Endothelial cell (in vitro differentiated cells): Measurements from ENCODE around the gene SSC5D. TPM values are rescaled to one million over a fixed set of nuclear protein-coding genes. Genes with fewer than 3 reads are reported as not detected.

Source experiments
- DNase-seq: peaks from one replicate; pipeline ENCODE4 v3.0.0; 2021; ENCODE audit warnings: low spot score
- H3K27ac Mint-ChIP-seq: one replicate; pipeline ENCODE4 v1.8.0; 2021; ENCODE audit warnings: mixed read lengths, inconsistent platforms; ENCODE audit not compliant: unreplicated experiment
- H3K27me3 Mint-ChIP-seq: one replicate; pipeline ENCODE4 v1.8.0; 2021; ENCODE audit warnings: mild to moderate bottlenecking, moderate library complexity, mixed read lengths, inconsistent platforms; ENCODE audit not compliant: unreplicated experiment
- H3K36me3 Mint-ChIP-seq: one replicate; pipeline ENCODE4 v1.8.0; 2021; ENCODE audit warnings: mild to moderate bottlenecking, low read depth, mixed read lengths, inconsistent platforms; ENCODE audit not compliant: unreplicated experiment
- H3K4me1 Mint-ChIP-seq: one replicate; pipeline ENCODE4 v1.8.0; 2021; ENCODE audit warnings: mild to moderate bottlenecking, mixed read lengths, inconsistent platforms; ENCODE audit not compliant: unreplicated experiment
- H3K4me3 Mint-ChIP-seq: one replicate; pipeline ENCODE4 v1.8.0; 2021; ENCODE audit warnings: mild to moderate bottlenecking, mixed read lengths, inconsistent platforms; ENCODE audit not compliant: unreplicated experiment
- H3K9me3 Mint-ChIP-seq: one replicate; pipeline ENCODE4 v1.8.0; 2021; ENCODE audit warnings: mixed read lengths, inconsistent platforms; ENCODE audit not compliant: unreplicated experiment
- CTCF ChIP-seq: fragments of 200-600 bp; sonication (generic); IDR thresholded peaks from one replicate; pipeline ENCODE4 v1.5.0; 2021; ENCODE audit warnings: antibody characterized with exemption; ENCODE audit not compliant: unreplicated experiment
- total RNA-seq: library from RNA; stranded (reverse); fragmentation: NEBNext Ultra II Directional; extraction: Animal tissue kit (Norgen Biotek cat#: 25700); gene quantifications from one replicate; pipeline ENCODE4 v1.2.1, GENCODE V29; 2021; ENCODE audit not compliant: unreplicated experiment

Gene SSC5D
- total RNA-seq, 1 donor from 2014 or later, result 0.95 TPM

- peak; percentile 71 for DNase-seq
- peaks cover 8% of the 10 kb centered on the region for H3K36me3 Mint-ChIP-seq
- no peaks in the 10 kb centered on the region for H3K9me3 Mint-ChIP-seq
- peak; percentile 77 for TF ChIP-seq CTCF
- no peak overlapping the region for H3K27ac Mint-ChIP-seq
- H3K4me3 Mint-ChIP-seq, result peak overlapping the region; percentile 59
- H3K27me3 Mint-ChIP-seq, result peaks cover 25% of the 10 kb centered on the region
- H3K4me1 Mint-ChIP-seq, result peaks cover 5% of the 10 kb centered on the region
These were observed 33.4 kb upstream of the SSC5D start for GRCh38 chr19:55454787-55455243.

GRCh38 chr19:55455576-55456235 lies 32.5 kb upstream of the SSC5D start:
- Mint-ChIP-seq H3K27me3 (peaks cover 24% of the 10 kb centered on the region), H3K9me3 (no peaks in the 10 kb centered on the region), H3K27ac (no peak overlapping the region), H3K4me1 (peaks cover 5% of the 10 kb centered on the region), H3K36me3 (peaks cover 8% of the 10 kb centered on the region), H3K4me3 (no peak overlapping the region)
- TF ChIP-seq CTCF, result no peak
- DNase-seq, result no peak

GRCh38 chr19:55456347-55456746 lies 31.9 kb upstream of the SSC5D start:
- Mint-ChIP-seq H3K4me1 (peaks cover 5% of the 10 kb centered on the region), H3K9me3 (no peaks in the 10 kb centered on the region), H3K4me3 (no peak overlapping the region), H3K36me3 (peaks cover 8% of the 10 kb centered on the region), H3K27ac (no peak overlapping the region), H3K27me3 (peaks cover 22% of the 10 kb centered on the region)
- DNase-seq, result no peak
- no peak for TF ChIP-seq CTCF

- Mint-ChIP-seq H3K36me3 (peaks cover 8% of the 10 kb centered on the region), H3K4me3 (no peak overlapping the region), H3K27ac (no peak overlapping the region), H3K9me3 (no peaks in the 10 kb centered on the region), H3K4me1 (peaks cover 5% of the 10 kb centered on the region), H3K27me3 (peaks cover 22% of the 10 kb centered on the region)
- no peak for DNase-seq
- no peak for TF ChIP-seq CTCF
These were observed 30.4 kb upstream of the SSC5D start for GRCh38 chr19:55457683-55458457.

- TF ChIP-seq CTCF, result no peak
- no peaks in the 10 kb centered on the region for H3K36me3 Mint-ChIP-seq
- no peak for DNase-seq
- no peak overlapping the region for H3K27ac Mint-ChIP-seq
- no peaks in the 10 kb centered on the region for H3K4me1 Mint-ChIP-seq
- peaks cover 12% of the 10 kb centered on the region for H3K27me3 Mint-ChIP-seq
- no peak overlapping the region for H3K4me3 Mint-ChIP-seq
- no peaks in the 10 kb centered on the region for H3K9me3 Mint-ChIP-seq
These were observed 28.7 kb upstream of the SSC5D start for GRCh38 chr19:55459551-55459949.
